ENCODE data around the gene TIAM2.

Gene TIAM2

GRCh38 chr6:155084431-155085123 is 89.5 kb downstream of the TIAM2 start:
- TF ChIP-seq CTCF (IDR thresholded peaks at IDR 0.05; ENCODE audit: control insufficient read depth, insufficient read depth, low read depth, low read length, missing control alignments): no peak
- no peak for DNase-seq (ENCODE audit: low read depth)
- no peak overlapping the region for H3K4me3 ChIP-seq (ENCODE audit: control insufficient read depth, low read depth, low read length)

GRCh38 chr6:155085582-155086257 is 90.6 kb downstream of the TIAM2 start:
- no peak for TF ChIP-seq CTCF (IDR thresholded peaks at IDR 0.05; ENCODE audit: control insufficient read depth, insufficient read depth, low read depth, low read length, missing control alignments)
- DNase-seq (ENCODE audit: low read depth): no peak
- no peak overlapping the region for H3K4me3 ChIP-seq (ENCODE audit: control insufficient read depth, low read depth, low read length)

- no peak for DNase-seq (ENCODE audit: low read depth)
- no peak for TF ChIP-seq CTCF (IDR thresholded peaks at IDR 0.05; ENCODE audit: control insufficient read depth, insufficient read depth, low read depth, low read length, missing control alignments)
- H3K4me3 ChIP-seq (ENCODE audit: control insufficient read depth, low read depth, low read length): no peak overlapping the region
These were observed 93.7 kb downstream of the TIAM2 start for GRCh38 chr6:155088856-155089255.

- DNase-seq (ENCODE audit: low read depth): no peak
- no peak overlapping the region for H3K4me3 ChIP-seq (ENCODE audit: control insufficient read depth, low read depth, low read length)
- TF ChIP-seq CTCF (IDR thresholded peaks at IDR 0.05; ENCODE audit: control insufficient read depth, insufficient read depth, low read depth, low read length, missing control alignments): no peak
These were observed 94.6 kb downstream of the TIAM2 start for GRCh38 chr6:155089746-155090145.

- TF ChIP-seq CTCF (IDR thresholded peaks at IDR 0.05; ENCODE audit: control insufficient read depth, insufficient read depth, low read depth, low read length, missing control alignments): no peak
- DNase-seq (ENCODE audit: low read depth): no peak
- H3K4me3 ChIP-seq (ENCODE audit: control insufficient read depth, low read depth, low read length): no peak overlapping the region
These were observed 95.1 kb downstream of the TIAM2 start for GRCh38 chr6:155090166-155090565.

- H3K4me3 ChIP-seq (ENCODE audit: control insufficient read depth, low read depth, low read length): no peak overlapping the region
- no peak for DNase-seq (ENCODE audit: low read depth)
- TF ChIP-seq CTCF (IDR thresholded peaks at IDR 0.05; ENCODE audit: control insufficient read depth, insufficient read depth, low read depth, low read length, missing control alignments): no peak
These were observed 96.6 kb downstream of the TIAM2 start for GRCh38 chr6:155091756-155092155.
